ENCODE data around the gene ZNF519. TPM values are rescaled to one million over a fixed set of nuclear protein-coding genes. Genes with fewer than 3 reads are reported as not detected.

Gene ZNF519
- total RNA-seq, 2 donors from 2014 or later: 1.7 to 3.3 TPM

DNA sequence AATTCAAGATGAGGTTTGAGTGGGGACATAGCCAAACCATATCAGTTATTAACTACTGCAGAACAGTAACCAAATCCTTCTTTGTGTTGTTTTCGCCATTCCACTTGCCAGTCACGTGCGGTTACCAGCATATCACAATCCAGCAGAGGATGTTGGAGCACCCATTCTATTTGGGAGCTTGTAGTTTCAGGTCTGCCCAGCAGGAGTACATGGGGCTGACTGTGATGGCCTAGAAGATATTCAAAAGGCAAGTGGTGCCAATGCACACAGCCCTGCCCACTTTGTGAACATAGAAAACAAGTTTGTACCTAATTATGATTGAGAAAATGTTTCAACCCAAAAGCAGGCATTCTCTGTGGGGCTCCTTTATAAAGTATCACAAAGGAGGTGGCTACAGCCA lies 57.0 kb downstream of the ZNF519 start:
- no peaks in the 10 kb centered on the region for H3K36me3 ChIP-seq
- TF ChIP-seq, protein P1, sequence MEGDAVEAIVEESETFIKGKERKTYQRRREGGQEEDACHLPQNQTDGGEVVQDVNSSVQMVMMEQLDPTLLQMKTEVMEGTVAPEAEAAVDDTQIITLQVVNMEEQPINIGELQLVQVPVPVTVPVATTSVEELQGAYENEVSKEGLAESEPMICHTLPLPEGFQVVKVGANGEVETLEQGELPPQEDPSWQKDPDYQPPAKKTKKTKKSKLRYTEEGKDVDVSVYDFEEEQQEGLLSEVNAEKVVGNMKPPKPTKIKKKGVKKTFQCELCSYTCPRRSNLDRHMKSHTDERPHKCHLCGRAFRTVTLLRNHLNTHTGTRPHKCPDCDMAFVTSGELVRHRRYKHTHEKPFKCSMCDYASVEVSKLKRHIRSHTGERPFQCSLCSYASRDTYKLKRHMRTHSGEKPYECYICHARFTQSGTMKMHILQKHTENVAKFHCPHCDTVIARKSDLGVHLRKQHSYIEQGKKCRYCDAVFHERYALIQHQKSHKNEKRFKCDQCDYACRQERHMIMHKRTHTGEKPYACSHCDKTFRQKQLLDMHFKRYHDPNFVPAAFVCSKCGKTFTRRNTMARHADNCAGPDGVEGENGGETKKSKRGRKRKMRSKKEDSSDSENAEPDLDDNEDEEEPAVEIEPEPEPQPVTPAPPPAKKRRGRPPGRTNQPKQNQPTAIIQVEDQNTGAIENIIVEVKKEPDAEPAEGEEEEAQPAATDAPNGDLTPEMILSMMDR (IDR thresholded peaks at IDR 0.05): no peak
- H3K4me3 ChIP-seq: no peak overlapping the region
- H3K9me3 ChIP-seq: no peaks in the 10 kb centered on the region
- H3K27me3 ChIP-seq: no peaks in the 10 kb centered on the region
- H3K27ac ChIP-seq: no peak overlapping the region
- no peaks in the 10 kb centered on the region for H3K4me1 ChIP-seq
- DNase-seq (ENCODE audit: low spot score): no peak

DNA sequence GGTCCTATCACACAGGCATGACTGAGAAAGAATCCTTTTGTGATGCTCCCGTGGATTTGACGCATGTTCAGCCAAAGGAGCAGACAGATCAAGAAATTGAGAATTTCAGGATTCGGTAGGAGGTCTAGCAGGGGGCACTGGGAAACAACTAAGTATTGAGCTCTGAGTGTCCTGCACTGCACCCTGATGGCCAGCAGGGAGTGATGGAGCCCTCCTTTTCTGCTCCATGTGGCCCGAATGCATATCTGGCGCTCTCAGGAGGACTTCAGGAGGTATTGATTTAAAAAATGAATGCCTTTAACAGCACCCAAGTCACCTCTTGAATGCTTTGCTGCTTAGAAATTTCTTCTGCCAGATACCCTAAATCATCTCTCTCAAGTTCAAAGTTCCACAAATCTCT lies 58.0 kb downstream of the ZNF519 start:
- TF ChIP-seq, protein P1 (IDR thresholded peaks at IDR 0.05): no peak
- DNase-seq (ENCODE audit: low spot score): no peak
- no peaks in the 10 kb centered on the region for H3K9me3 ChIP-seq

DNA sequence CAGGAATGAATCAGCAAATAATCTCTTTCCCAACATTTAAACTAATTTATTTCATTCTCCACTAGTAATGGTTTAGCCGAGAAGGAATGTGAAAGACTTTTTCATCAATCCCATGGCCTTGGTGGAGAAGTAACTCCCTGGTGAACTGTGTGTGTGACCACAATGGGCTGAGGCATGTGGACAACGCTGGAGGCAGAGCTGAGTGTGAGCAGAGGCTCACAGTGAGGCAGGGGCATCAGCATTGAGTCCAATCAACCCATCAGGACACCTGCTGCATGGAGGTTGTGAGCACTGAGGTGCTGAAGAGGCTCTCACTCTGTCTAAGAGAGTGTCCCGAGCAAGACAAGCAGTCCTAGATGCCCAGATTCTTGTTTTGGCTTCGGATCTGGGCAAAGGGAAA lies 78.6 kb downstream of the ZNF519 start:
- Histone ChIP-seq H3K27me3 (no peaks in the 10 kb centered on the region), H3K27ac (no peak overlapping the region), H3K9me3 (peaks cover 0 to 18% of the 10 kb centered on the region in 2 donors), H3K4me3 (no peak overlapping the region), H3K4me1 (no peaks in the 10 kb centered on the region), H3K36me3 (no peaks in the 10 kb centered on the region)
- TF ChIP-seq, protein P1 (IDR thresholded peaks at IDR 0.05): no peak
- no peak for DNase-seq (ENCODE audit: low spot score)

More for the DNA sequence above, 58.0 kb downstream of the ZNF519 start:
- Histone ChIP-seq H3K27ac (no peak overlapping the region), H3K4me1 (no peaks in the 10 kb centered on the region), H3K36me3 (no peaks in the 10 kb centered on the region), H3K4me3 (no peak overlapping the region), H3K27me3 (no peaks in the 10 kb centered on the region)

Other genes starting within 250 kb of the ZNF519 start
- gene MC2R, start 216.9 kb downstream of the ZNF519 start, total RNA-seq: not detected

Measured in right atrium auricular region (tissue), 2 donors.